ENCODE measurements around the gene NGLY1. TPM values are rescaled to one million over a fixed set of nuclear protein-coding genes. Genes with fewer than 3 reads are reported as not detected.
A peak's percentile ranks its signal among the peaks of the same experiment; 100 is the strongest.

Gene NGLY1
- total and polyA plus RNA-seq, 2 of the 8 experiments (the other 6 are each of a cell fraction or from before 2014, with no cell fraction given): 3.1 to 24.8 TPM

DNA sequence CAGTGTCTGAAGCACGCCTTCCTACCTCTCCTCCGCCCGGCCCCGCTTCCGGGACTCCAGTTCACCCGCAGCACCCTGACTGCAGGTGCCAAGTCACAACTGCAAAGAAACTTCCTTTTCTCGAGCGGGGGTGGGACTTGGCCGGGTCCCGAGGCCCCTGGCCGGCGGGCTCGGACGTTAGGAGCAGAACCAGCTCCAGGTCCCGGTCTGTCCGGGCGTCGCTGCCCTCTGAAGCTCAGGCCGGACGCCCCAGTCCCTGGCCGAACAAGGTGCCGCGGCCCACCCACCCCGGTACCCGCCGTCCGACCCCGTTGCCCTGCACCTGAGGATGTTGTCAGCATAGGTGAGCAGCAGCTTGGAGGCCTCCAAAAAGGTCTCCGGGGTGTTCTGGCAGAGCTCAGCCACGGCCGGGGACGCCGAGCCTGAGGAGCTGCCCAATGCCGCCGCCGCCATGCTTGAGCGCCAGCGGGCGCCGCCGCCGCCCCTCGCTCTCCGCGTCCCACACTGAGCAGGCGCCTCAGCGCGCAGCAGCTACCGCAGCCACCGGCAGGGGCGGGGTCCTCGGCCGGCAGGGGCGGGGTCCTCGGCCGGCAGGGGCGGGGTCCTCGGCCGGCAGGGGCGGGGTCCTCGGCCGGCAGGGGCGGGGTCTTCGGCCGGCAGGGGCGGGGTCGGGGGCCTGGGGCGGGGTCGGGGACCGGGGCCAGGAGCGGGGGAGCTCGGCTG is at the start of gene NGLY1 (continued):
- TF ChIP-seq, protein P1, sequence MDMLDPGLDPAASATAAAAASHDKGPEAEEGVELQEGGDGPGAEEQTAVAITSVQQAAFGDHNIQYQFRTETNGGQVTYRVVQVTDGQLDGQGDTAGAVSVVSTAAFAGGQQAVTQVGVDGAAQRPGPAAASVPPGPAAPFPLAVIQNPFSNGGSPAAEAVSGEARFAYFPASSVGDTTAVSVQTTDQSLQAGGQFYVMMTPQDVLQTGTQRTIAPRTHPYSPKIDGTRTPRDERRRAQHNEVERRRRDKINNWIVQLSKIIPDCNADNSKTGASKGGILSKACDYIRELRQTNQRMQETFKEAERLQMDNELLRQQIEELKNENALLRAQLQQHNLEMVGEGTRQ (IDR thresholded peaks at IDR 0.05; ENCODE audit: low read length): no peak
- TF ChIP-seq KDM4A (IDR thresholded peaks at IDR 0.05; ENCODE audit: low read depth, low read length, severe bottlenecking) (peak; percentile 90), SAP30 (IDR thresholded peaks at IDR 0.05; ENCODE audit: insufficient read depth, insufficient replicate concordance, low read length) (no peak), TAF1 (IDR thresholded peaks at IDR 0.05; ENCODE audit: low read depth, low read length) (peak; percentile 96), BACH1 (IDR thresholded peaks at IDR 0.05; ENCODE audit: low read length) (peak; percentile 27; the same call in 1 of the 2 replicates), EP300 (IDR thresholded peaks at IDR 0.05; ENCODE audit: borderline replicate concordance in 1 of 2, low read depth in 2 of 2, low read length in 2 of 2) (no peak), SIX5 (IDR thresholded peaks at IDR 0.05; ENCODE audit: low read depth, low read length) (no peak)
- TF ChIP-seq, protein P2, sequence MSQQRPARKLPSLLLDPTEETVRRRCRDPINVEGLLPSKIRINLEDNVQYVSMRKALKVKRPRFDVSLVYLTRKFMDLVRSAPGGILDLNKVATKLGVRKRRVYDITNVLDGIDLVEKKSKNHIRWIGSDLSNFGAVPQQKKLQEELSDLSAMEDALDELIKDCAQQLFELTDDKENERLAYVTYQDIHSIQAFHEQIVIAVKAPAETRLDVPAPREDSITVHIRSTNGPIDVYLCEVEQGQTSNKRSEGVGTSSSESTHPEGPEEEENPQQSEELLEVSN (IDR thresholded peaks at IDR 0.05): peak; percentile 70
